ENCODE data around the gene FBL.

Gene FBL

DNA sequence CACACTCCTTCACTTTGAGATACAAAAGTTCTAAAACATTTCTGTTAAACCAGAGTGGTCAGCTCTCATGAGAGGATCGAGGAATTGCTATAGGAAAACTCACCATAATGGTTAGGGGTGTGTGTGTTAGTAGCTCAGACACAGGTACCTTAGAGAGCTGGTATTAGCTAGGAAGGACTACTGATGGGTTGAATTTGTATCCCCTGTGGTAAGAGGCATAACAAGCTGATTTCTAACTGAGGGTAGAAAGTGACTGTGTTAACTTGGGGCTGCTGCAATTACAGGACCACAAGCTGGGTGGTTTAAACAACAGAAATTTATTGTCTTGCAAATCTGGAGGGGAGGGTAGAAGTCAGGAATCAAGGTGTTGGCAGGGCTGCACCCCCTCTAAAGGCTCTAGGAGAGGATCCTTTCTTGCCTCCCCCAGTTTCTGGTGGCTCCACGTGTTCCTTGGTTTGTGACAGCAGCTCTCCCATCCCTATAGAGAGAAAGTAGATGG is 50.1 kb downstream of the FBL start:
- in situ Hi-C loops (cut with MboI; ENCODE audit: low sequenced_read_pairs): no loop called here

DNA sequence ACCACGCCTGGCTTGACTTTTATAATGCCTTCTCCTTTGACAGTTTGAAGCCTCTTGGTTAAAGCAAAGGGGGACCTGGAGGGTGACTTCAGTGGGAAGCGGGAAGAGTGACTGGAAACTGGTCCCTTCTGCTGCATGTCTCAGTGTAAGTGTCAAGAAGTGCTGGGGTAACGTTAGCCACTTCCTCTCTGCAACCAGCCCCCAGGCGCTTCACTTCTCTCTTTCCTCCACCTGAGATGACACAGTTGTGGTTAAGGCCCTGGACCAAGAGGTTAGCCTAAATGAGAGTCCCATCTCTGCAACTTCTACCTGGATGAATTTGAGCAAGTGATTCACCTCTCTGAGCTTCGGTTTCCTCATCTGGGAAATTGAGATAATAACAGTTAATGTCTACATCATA is 51.2 kb downstream of the FBL start:
- in situ Hi-C loops (cut with MboI; ENCODE audit: low sequenced_read_pairs): no loop called here

DNA sequence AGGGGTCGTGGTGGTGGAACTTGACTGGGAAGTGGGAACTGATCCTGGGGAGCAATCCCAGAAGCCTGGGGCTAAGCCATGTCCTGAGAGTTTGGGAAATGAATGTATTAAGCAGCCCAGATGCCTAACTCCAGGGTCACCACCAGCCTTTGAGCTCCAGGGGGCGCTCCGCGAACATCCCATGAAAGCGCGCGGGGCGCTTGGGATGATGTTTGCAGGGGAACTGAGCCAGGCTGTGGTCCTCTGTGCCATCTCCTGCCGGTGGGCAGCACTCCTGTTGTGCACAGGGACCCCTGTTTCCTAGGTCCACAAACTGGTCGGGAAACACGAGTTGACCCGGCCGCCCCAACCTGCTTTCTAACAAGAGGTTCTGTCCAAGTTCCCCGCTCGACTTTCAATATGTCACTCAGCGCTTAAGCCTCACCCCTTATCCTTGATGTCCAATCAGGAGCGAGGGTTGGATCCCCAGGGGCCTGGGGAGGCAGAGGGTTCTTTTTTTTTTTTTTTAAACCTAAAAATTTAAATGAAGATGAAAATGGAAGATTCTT is 53.1 kb downstream of the FBL start:
- in situ Hi-C loops (cut with MboI; ENCODE audit: low sequenced_read_pairs): no loop called here

DNA sequence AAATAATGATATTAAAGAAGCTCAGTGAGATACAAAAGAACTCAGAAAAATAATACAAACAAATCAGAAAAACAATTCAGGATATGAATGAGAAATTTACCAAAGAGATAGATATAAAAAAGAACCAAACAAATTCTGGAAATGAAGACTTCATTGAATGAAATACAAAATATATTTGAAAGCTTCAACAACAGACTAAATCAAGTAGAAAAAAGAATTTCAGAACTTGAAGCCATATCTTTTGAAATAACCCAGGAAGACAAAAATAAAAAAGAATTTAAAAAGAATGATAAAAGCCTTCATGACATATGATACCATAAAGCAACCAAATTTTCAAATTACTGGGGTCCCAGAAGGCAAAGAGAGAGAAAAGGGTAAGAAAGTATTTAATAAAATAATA is 57.9 kb downstream of the FBL start:
- in situ Hi-C loops (cut with MboI; ENCODE audit: low sequenced_read_pairs): no loop called here

Measured in HL-60/S4 treated with retinoic acid at 250 ng/mL for 4 days and 3 days (cell line).